Measurements from ENCODE around the gene DMXL2.

DMXL2 gene

GRCh38 chr15:51580982-51581381 lies 41.6 kb downstream of the DMXL2 start:
- no peak for TF ChIP-seq CTCF (conservative IDR thresholded peaks at IDR 0.05)
- no peak for TF ChIP-seq ZFX (IDR thresholded peaks at IDR 0.05)

GRCh38 chr15:51580385-51580784 lies 42.2 kb downstream of the DMXL2 start:
- no peak overlapping the region for H3K27ac ChIP-seq
- TF ChIP-seq ZFX (IDR thresholded peaks at IDR 0.05) (no peak), CTCF (conservative IDR thresholded peaks at IDR 0.05) (no peak)

More at GRCh38 chr15:51580982-51581381, 41.6 kb downstream of the DMXL2 start:
- H3K27ac ChIP-seq = no peak overlapping the region

- TF ChIP-seq CTCF (conservative IDR thresholded peaks at IDR 0.05) (no peak), ZFX (IDR thresholded peaks at IDR 0.05) (no peak)
- no peak overlapping the region for H3K27ac ChIP-seq
Measured at GRCh38 chr15:51579012-51579411, 43.6 kb downstream of the DMXL2 start.

GRCh38 chr15:51577636-51578304 lies 44.8 kb downstream of the DMXL2 start:
- TF ChIP-seq CTCF (conservative IDR thresholded peaks at IDR 0.05) (no peak), ZFX (IDR thresholded peaks at IDR 0.05) (no peak)
- no peak overlapping the region for H3K27ac ChIP-seq

GRCh38 chr15:51576911-51577500 lies 45.6 kb downstream of the DMXL2 start:
- TF ChIP-seq ZFX (IDR thresholded peaks at IDR 0.05) (no peak), CTCF (conservative IDR thresholded peaks at IDR 0.05) (no peak)
- H3K27ac ChIP-seq = no peak overlapping the region

GRCh38 chr15:51576286-51576850 lies 46.2 kb downstream of the DMXL2 start:
- no peak overlapping the region for H3K27ac ChIP-seq

More at GRCh38 chr15:51576286-51576850, 46.2 kb downstream of the DMXL2 start:
- TF ChIP-seq CTCF (conservative IDR thresholded peaks at IDR 0.05) (no peak), ZFX (IDR thresholded peaks at IDR 0.05) (no peak)
